ENCODE data around the gene PRDX1.
"Not testable (repeated sequence)": the region's sequence is repeated elsewhere in the genome, so short reads cannot be mapped to it uniquely, and the experiment has no call there.

The PRDX1 gene

GRCh38 chr1:45503462-45504360 lies 18.0 kb downstream of the PRDX1 start:
- no peak for DNase-seq (ENCODE audit: low read depth)

DNA sequence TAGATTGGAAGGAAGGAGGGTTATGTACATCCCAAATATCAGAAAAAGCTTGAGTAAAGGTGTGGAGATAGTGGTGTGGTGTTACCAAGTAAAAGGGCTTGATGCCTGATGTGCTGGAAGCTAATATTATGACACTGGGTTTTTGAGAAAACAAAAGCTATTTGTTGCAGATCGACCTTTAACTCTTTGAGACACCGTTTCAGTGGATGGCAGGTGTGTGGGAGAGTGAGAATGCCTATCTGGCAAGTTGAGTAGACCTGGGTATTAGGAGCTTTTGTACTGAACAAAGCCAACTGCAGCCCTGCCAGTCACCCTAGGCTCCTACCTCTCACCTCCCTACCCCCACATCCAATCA lies 20.2 kb downstream of the PRDX1 start:
- DNase-seq (ENCODE audit: low read depth), result no peak

- DNase-seq (ENCODE audit: low read depth), result no peak
Measured at GRCh38 chr1:45499415-45499769, 22.3 kb downstream of the PRDX1 start.

DNA sequence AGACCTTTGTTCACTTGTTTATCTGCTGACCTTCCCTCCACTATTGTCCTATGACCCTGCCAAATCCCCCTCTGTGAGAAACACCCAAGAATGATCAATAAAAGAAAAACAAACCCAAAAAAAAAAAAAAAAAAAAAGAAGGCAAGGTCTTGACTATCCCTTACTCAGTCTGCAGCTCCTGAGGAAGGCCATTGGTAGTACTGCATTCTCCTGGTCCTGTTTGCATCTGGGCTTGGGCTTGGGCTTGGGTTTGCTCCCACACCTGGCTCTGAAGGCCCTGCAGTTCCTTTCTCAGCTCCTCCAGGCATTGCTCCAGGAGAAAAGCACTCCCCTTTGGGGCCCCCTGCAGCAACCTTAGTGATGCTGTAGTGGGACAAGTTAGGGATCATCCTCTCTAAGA lies 23.4 kb downstream of the PRDX1 start:
- no peak for DNase-seq (ENCODE audit: low read depth)

DNA sequence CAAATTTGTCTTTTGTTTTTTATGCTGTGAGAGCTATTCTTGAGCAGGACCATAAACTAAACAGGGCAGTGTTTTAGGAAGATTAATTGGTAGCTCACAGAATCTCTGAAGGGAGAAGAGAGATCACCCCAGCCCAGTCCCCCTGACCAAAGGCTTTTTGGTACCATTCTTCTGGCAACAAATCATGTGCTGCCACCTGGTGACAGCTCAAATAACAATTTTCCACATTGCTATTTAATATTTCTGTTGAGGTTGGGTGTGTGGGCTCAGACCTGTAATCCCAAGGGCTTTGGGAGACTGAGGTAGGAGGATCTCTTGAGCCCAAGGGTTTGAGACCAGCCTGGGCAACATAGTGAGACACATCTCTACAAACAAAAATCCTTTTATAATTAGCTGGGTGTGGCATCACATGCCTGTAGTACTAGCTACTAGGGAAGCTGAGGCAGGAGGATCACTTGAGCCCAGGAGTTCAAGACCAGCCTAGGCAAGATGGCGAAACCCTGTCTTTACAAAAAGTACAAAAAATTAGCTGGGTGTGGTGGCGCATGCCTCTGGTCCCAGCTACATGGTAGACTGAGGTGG lies 28.5 kb downstream of the PRDX1 start:
- DNase-seq (ENCODE audit: low read depth), result no peak

DNA sequence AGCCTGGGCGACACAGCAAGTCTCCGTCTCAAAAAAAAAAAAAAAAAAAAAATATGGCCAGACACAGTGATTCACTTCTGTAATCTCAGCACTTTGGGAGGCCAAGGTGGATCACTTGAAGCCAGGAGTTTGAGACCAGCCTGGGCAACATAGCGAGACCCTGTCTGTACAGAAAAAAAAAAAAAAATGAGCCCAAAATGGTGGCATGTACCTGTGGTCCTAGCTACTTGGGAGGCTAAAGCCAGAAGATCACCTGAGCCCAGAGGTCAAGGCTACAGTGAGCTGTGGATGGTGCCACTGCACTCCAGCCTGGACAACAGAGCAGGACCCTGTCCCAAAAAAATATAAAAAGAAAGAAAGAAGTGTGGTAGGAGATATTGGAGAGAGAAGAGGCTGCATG lies 29.0 kb downstream of the PRDX1 start:
- DNase-seq (ENCODE audit: low read depth), result no peak

GRCh38 chr1:45491487-45492260 lies 30.0 kb downstream of the PRDX1 start:
- no peak for DNase-seq (ENCODE audit: low read depth)

- peak; percentile 89 for DNase-seq (ENCODE audit: low read depth)
Measured at GRCh38 chr1:45490626-45491486, 30.8 kb downstream of the PRDX1 start, which contains the start of gene TESK2. Gene TESK2 (minus strand): TSS chr1:45491163. CDS start chr1:45457785, 33,378 bp downstream.

GRCh38 chr1:45490121-45490625 lies 31.5 kb downstream of the PRDX1 start:
- no peak for DNase-seq (ENCODE audit: low read depth)

GRCh38 chr1:45489379-45489778 lies 32.3 kb downstream of the PRDX1 start:
- not testable (repeated sequence) for DNase-seq (ENCODE audit: low read depth)

DNA sequence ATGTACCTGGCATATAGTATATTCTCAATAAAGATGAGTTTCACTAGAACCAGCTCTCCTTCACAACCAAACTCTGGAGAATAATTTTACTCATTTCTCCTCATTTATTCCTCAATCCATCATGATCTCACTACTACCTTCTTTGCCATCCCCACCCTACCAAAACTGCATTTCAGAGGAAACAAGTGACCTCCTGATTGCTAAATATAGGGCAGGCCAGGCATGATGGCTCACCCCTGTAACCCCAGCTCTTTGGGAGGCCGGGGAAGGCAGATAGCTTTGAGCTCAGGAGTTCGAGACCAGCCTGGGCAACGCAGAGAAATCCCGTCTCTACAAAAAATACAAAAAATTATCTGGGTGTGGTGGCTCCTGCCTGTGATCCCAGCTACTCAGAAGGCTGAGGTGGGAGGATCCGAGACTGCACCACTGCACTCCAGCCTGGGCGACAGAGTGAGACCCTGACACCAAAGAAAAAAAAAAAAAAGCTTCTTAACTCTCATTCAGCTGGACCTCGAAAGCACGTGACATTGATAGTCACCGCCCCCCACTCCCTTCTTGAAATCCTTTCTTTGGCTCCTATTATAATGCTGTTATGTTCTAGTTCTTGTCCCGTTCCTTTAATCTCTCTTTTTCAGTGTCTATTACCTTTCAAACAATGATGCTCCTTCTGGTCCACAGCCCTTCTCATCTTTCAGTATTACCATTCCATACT lies 32.9 kb downstream of the PRDX1 start:
- DNase-seq (ENCODE audit: low read depth), result no peak

DNA sequence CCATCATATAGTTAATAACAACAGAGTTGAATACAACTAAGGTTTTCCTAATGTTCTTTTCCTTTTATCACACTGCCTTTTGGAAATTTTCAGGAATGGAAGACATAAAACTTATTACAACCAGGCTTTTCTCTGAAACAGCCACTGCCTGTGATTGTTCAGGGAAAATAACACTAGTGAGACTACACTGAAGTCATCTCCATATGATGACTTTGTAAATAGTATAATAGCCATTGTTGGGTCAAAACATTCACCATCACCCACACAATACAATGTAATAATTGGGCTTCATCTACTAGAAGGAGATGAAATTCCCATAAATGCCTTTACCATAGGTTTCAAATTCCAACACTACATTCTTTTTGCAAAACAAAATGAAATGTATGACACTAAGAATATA lies 35.7 kb downstream of the PRDX1 start:
- no peak for DNase-seq (ENCODE audit: low read depth)

DNA sequence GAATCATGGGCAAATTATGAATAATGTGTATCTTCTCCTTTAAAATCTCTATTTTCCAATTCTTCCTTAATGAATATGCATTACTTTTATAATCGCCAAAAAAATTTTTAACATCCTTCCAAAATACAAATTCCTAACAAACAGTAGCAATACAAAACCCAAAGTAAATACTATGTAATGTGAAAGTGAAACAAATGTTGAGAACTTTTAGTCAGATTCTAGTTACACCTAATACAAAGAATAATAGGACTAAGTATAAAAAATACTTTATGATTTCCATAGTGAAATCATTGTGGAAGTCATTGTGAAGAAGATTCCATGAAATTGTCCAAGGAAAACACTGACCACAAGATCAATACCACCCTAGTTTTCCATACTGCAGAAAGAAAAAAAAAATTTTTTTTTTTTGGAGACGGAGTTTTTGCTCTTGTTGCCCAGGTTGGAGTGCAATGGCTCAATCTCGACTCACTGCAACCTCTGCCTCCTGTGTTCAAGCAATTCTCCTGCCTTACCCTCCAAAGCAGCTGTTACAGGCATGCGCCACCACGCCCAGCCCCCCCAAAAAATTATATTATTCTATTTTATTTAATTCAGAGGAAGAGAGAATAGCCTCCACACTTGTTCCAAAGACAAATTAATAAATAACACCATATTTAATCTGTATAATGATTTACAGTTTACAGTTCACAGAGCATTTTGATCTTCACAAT lies 42.5 kb downstream of the PRDX1 start:
- DNase-seq (ENCODE audit: low read depth), result no peak

GRCh38 chr1:45478121-45478814 lies 43.4 kb downstream of the PRDX1 start:
- DNase-seq (ENCODE audit: low read depth), result no peak

- DNase-seq (ENCODE audit: low read depth), result no peak
Measured at GRCh38 chr1:45477646-45478045, 44.0 kb downstream of the PRDX1 start.

- not testable (repeated sequence) for DNase-seq (ENCODE audit: low read depth)
Measured at GRCh38 chr1:45474194-45474593, 47.5 kb downstream of the PRDX1 start.

DNA sequence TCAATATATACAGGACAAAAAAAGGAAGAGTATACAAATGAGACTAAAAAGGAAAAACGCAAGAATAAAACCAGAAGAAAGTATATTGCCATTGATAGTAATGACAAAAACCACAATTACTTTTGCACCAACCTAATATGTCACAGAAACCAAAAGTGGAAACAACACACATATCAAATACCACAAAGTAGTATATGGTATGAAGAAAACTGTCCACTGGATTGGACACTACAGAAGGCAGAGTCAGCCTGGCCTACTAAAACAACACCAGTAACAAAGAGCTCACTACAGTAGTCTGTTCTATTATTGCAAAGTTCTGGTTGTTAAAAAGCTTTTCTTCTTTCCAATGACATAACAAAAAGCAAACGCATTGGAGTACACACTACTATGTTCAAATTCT lies 48.4 kb downstream of the PRDX1 start:
- DNase-seq (ENCODE audit: low read depth), result no peak

- DNase-seq (ENCODE audit: low read depth), result no peak
Measured at GRCh38 chr1:45470306-45470798, 51.3 kb downstream of the PRDX1 start.

DNA sequence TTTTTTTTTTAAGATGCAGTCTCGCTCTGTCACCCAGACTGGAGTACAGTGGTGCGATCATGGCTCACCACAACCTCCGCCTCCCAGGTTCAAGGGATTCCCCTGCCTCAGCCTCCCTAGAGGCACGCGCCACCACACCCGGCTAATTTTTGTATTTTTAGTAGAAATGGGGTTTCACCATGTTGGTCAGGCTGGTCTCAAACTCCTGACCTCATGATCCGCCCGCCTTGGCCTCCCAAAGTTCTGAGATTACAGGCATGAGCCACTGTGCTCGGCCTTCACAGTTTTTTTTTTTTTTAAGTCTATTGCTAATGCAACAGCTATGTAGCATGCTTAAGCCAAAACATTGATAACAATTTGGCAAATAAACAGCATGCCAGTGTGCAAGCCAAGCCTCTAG lies 54.3 kb downstream of the PRDX1 start:
- not testable (repeated sequence) for DNase-seq (ENCODE audit: low read depth)

GRCh38 chr1:45465277-45465676 lies 56.4 kb downstream of the PRDX1 start:
- DNase-seq (ENCODE audit: low read depth), result no peak

Data from CMK (cell line).